ENCODE data around the gene SBF2. TPM values are rescaled to one million over a fixed set of nuclear protein-coding genes. Genes with fewer than 3 reads are reported as not detected.

SBF2 gene
- total RNA-seq, 2 experiments from 2014 or later: 14.2 to 15.2 TPM

- no peaks in the 10 kb centered on the region for H3K4me1 ChIP-seq (ENCODE audit: insufficient read depth, low read length)
- ChIA-PET CTCF (no interaction called here), POLR2A (interaction anchor here (0.6 kb wide), 1 partner anchor 11 kb away, joined by 3 read pairs; no protein-coding TSS in a partner anchor)
- no peaks in the 10 kb centered on the region for H3K27me3 Mint-ChIP-seq
- no peak for TF ChIP-seq CTCF (IDR thresholded peaks at IDR 0.05)
- intact Hi-C loops (cut with DNase I, micrococcal nuclease): no loop called here
- no peak overlapping the region for H3K27ac Mint-ChIP-seq
- no peaks in the 10 kb centered on the region for H3K27me3 ChIP-seq (ENCODE audit: control insufficient read depth in 1 of 2, insufficient read depth in 2 of 2, low read length in 2 of 2)
- peaks cover 0 to 2% of the 10 kb centered on the region in 2 experiments for H3K9me3 ChIP-seq (ENCODE audit: control insufficient read depth in 1 of 2, insufficient read depth in 1 of 2, low read length in 2 of 2)
- H3K4me3 ChIP-seq (ENCODE audit: low read length): no peak overlapping the region
- H3K9me3 Mint-ChIP-seq: peaks cover 3% of the 10 kb centered on the region
- H3K36me3 ChIP-seq (ENCODE audit: insufficient read depth, low read length): no peaks in the 10 kb centered on the region
- no peak overlapping the region for H3K27ac ChIP-seq (ENCODE audit: low read depth in 1 of 2, low read length in 2 of 2)
- ATAC-seq (ENCODE audit: poor library complexity) (no peak), DNase-seq (no peak)
- no peak overlapping the region for H3K4me3 Mint-ChIP-seq
- no peaks in the 10 kb centered on the region for H3K36me3 Mint-ChIP-seq (ENCODE audit: low read depth)
- H3K4me1 Mint-ChIP-seq (ENCODE audit: low read depth): no peaks in the 10 kb centered on the region
These were observed 143.2 kb downstream of the SBF2 start for GRCh38 chr11:10150800-10151199.

GRCh38 chr11:10149553-10149952, 144.5 kb downstream of the SBF2 start:
- H3K36me3 Mint-ChIP-seq (ENCODE audit: low read depth): no peaks in the 10 kb centered on the region
- Histone ChIP-seq H3K36me3 (ENCODE audit: insufficient read depth, low read length) (no peaks in the 10 kb centered on the region), H3K4me1 (ENCODE audit: insufficient read depth, low read length) (no peaks in the 10 kb centered on the region), H3K27ac (ENCODE audit: low read depth in 1 of 2, low read length in 2 of 2) (no peak overlapping the region), H3K4me3 (ENCODE audit: low read length) (no peak overlapping the region), H3K27me3 (ENCODE audit: control insufficient read depth in 1 of 2, insufficient read depth in 2 of 2, low read length in 2 of 2) (no peaks in the 10 kb centered on the region), H3K9me3 (ENCODE audit: control insufficient read depth in 1 of 2, insufficient read depth in 1 of 2, low read length in 2 of 2) (no peaks in the 10 kb centered on the region)
- ATAC-seq (ENCODE audit: poor library complexity) (no peak), DNase-seq (no peak)
- no peak overlapping the region for H3K4me3 Mint-ChIP-seq
- ChIA-PET CTCF (no interaction called here), POLR2A (interaction anchor here (0.6 kb wide), 1 partner anchor 59 kb away, joined by 3 read pairs; no protein-coding TSS in a partner anchor)
- H3K27ac Mint-ChIP-seq: no peak overlapping the region
- H3K4me1 Mint-ChIP-seq (ENCODE audit: low read depth): no peaks in the 10 kb centered on the region
- no peak for TF ChIP-seq CTCF (IDR thresholded peaks at IDR 0.05)
- no peaks in the 10 kb centered on the region for H3K27me3 Mint-ChIP-seq
- intact Hi-C loops (cut with DNase I, micrococcal nuclease): no loop called here
- H3K9me3 Mint-ChIP-seq: peaks cover 3% of the 10 kb centered on the region

GRCh38 chr11:10147195-10147594, 146.8 kb downstream of the SBF2 start:
- Mint-ChIP-seq H3K36me3 (ENCODE audit: low read depth) (no peaks in the 10 kb centered on the region), H3K4me3 (no peak overlapping the region), H3K27ac (no peak overlapping the region), H3K9me3 (peaks cover 3% of the 10 kb centered on the region), H3K27me3 (no peaks in the 10 kb centered on the region), H3K4me1 (ENCODE audit: low read depth) (no peaks in the 10 kb centered on the region)
- H3K27me3 ChIP-seq (ENCODE audit: control insufficient read depth in 1 of 2, insufficient read depth in 2 of 2, low read length in 2 of 2): no peaks in the 10 kb centered on the region
- no peaks in the 10 kb centered on the region for H3K4me1 ChIP-seq (ENCODE audit: insufficient read depth, low read length)
- POLR2A ChIA-PET: no interaction called here
- CTCF ChIA-PET: no interaction called here
- H3K27ac ChIP-seq (ENCODE audit: low read depth in 1 of 2, low read length in 2 of 2): no peak overlapping the region
- intact Hi-C loops (cut with DNase I, micrococcal nuclease): no loop called here
- ATAC-seq (ENCODE audit: poor library complexity) (no peak), DNase-seq (no peak)
- H3K9me3 ChIP-seq (ENCODE audit: control insufficient read depth in 1 of 2, insufficient read depth in 1 of 2, low read length in 2 of 2): no peaks in the 10 kb centered on the region
- H3K36me3 ChIP-seq (ENCODE audit: insufficient read depth, low read length): no peaks in the 10 kb centered on the region
- no peak overlapping the region for H3K4me3 ChIP-seq (ENCODE audit: low read length)
- no peak for TF ChIP-seq CTCF (IDR thresholded peaks at IDR 0.05)
